Activated CD8-positive, alpha-beta T cell treated with anti-CD3 and anti-CD28 coated beads for 36 hours (primary cell): ENCODE measurements around the gene CTNNA3. TPM values are rescaled to one million over a fixed set of nuclear protein-coding genes. Genes with fewer than 3 reads are reported as not detected.

Experiments
- ATAC-seq: fragments of 200-7000 bp; cut with Tn5 transposase; one replicate; pipeline ENCODE4 v1.10.0; 2021; ENCODE audit warnings: mild to moderate bottlenecking, moderate library complexity
- CTCF ChIA-PET: fragments of 350-600 bp; sonication (Branson Sonifier 250); formaldehyde crosslinking; loops from one replicate; lab custom pipeline; 2021; ENCODE audit warnings: antibody characterized with exemption; lab: Charles Lee
- POLR2A ChIA-PET: fragments of 350-600 bp; sonication (Branson Sonifier 250); formaldehyde crosslinking; loops from one replicate; lab custom pipeline; 2021; ENCODE audit warnings: antibody characterized with exemption; lab: Charles Lee
- DNase-seq: peaks from one replicate; pipeline ENCODE4 v3.0.0-alpha.2; 2020
- H3K27ac Mint-ChIP-seq: one replicate; pipeline ENCODE4 v1.8.0; 2021; ENCODE audit warnings: mild to moderate bottlenecking, mixed read lengths
- H3K27me3 Mint-ChIP-seq: one replicate; pipeline ENCODE4 v1.8.0; 2021; ENCODE audit warnings: mixed read lengths
- H3K36me3 Mint-ChIP-seq: one replicate; pipeline ENCODE4 v1.8.0; 2021; ENCODE audit warnings: low read depth, mixed read lengths
- H3K4me1 Mint-ChIP-seq: one replicate; pipeline ENCODE4 v1.8.0; 2021; ENCODE audit warnings: low read depth, mixed read lengths
- H3K4me3 Mint-ChIP-seq: one replicate; pipeline ENCODE4 v1.8.0; 2021; ENCODE audit warnings: mild to moderate bottlenecking, moderate library complexity, mixed read lengths
- H3K9me3 Mint-ChIP-seq: one replicate; pipeline ENCODE4 v1.8.0; 2021; ENCODE audit warnings: mixed read lengths
- intact Hi-C: fragments of 100-400 bp; cut with micrococcal nuclease; formaldehyde crosslinking; loops from one replicate; pipeline ENCODE4 v1.10.0; 2022
- total RNA-seq, 2 experiments: library from RNA; stranded (reverse); gene quantifications; one replicate each; pipeline ENCODE4 v1.2.3, GENCODE V29; 2021
- TF ChIP-seq, protein P1 (sequence below): fragments of 200-600 bp; IDR thresholded peaks from one replicate; pipeline ENCODE4 v1.8.0; 2022; ENCODE audit warnings: antibody characterized with exemption, mild to moderate bottlenecking

The CTNNA3 gene
- total RNA-seq, 2 experiments from 2014 or later, result not detected

DNA sequence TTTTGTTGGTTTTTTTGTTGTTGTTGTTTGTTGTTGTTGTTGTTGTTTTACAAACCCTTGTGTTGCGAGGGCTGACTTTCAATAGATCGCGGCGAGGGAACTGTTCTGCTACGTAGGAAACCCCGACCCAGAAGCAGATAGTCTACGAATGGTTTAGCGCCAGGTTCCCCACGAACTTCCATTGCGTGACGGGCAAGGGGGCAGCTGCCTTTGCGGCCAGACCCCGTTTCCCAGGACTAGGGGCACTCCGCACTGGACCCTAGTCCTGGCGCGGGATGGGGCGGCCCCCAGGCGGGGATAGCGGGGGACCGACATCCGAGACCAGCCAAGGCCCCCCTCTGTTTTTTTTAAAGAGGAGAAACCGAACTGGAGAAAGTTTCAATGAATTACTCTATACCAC, 650.6 kb downstream of the CTNNA3 start:
- H3K4me3 Mint-ChIP-seq, result no peak overlapping the region
- POLR2A ChIA-PET, result no interaction called here
- ATAC-seq (no peak), DNase-seq (no peak)
- intact Hi-C loops, result no loop called here
- H3K9me3 Mint-ChIP-seq, result peaks cover 2% of the 10 kb centered on the region
- no peaks in the 10 kb centered on the region for H3K36me3 Mint-ChIP-seq
- no peaks in the 10 kb centered on the region for H3K4me1 Mint-ChIP-seq
- CTCF ChIA-PET, result no interaction called here
- TF ChIP-seq, protein P1, sequence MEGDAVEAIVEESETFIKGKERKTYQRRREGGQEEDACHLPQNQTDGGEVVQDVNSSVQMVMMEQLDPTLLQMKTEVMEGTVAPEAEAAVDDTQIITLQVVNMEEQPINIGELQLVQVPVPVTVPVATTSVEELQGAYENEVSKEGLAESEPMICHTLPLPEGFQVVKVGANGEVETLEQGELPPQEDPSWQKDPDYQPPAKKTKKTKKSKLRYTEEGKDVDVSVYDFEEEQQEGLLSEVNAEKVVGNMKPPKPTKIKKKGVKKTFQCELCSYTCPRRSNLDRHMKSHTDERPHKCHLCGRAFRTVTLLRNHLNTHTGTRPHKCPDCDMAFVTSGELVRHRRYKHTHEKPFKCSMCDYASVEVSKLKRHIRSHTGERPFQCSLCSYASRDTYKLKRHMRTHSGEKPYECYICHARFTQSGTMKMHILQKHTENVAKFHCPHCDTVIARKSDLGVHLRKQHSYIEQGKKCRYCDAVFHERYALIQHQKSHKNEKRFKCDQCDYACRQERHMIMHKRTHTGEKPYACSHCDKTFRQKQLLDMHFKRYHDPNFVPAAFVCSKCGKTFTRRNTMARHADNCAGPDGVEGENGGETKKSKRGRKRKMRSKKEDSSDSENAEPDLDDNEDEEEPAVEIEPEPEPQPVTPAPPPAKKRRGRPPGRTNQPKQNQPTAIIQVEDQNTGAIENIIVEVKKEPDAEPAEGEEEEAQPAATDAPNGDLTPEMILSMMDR, result no peak
- no peak overlapping the region for H3K27ac Mint-ChIP-seq
- no peaks in the 10 kb centered on the region for H3K27me3 Mint-ChIP-seq

DNA sequence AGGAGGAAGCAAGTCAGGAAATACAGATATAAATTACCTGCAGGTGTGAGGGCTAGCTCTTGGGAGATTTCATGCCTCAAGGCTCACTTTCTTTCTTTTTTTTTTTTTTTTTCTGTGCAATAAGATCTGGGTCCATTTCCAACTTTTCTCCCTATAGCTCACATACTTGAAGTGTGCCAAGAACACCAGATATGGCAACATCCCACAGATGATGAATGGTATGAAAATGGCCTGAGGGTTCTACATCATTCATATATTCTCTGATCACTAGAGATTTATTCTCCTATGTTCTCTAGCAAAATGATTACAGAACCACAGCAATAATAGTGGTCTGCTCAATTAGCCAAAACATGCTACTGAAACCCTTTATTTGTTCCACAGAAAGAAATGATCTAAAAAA, 653.0 kb downstream of the CTNNA3 start:
- Mint-ChIP-seq H3K4me3 (no peak overlapping the region), H3K4me1 (no peaks in the 10 kb centered on the region), H3K27me3 (no peaks in the 10 kb centered on the region), H3K9me3 (peaks cover 2% of the 10 kb centered on the region), H3K27ac (no peak overlapping the region), H3K36me3 (no peaks in the 10 kb centered on the region)
- ChIA-PET POLR2A (no interaction called here), CTCF (no interaction called here)
- ATAC-seq, result no peak
- no peak for DNase-seq
- intact Hi-C loops, result no loop called here
- TF ChIP-seq, protein P1, result no peak

DNA sequence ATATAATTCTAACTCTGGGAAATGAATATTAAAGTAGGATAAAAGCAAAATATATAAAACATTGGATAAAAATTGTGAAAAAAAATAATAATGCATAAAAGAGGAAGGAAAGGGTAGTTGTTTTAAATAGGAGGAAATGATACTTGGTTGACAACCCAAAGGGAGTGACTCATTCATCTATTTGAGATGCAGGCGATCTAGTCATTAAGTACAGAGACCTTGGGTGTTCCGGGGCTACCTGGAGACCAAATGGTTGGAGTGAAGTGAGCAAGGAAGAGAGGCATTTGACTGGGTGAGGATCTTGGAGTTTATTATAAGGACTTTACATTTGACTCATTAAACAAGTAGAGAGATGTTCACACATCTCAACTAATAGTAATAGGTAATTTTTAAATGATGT, 659.2 kb downstream of the CTNNA3 start:
- POLR2A ChIA-PET, result no interaction called here

DNA sequence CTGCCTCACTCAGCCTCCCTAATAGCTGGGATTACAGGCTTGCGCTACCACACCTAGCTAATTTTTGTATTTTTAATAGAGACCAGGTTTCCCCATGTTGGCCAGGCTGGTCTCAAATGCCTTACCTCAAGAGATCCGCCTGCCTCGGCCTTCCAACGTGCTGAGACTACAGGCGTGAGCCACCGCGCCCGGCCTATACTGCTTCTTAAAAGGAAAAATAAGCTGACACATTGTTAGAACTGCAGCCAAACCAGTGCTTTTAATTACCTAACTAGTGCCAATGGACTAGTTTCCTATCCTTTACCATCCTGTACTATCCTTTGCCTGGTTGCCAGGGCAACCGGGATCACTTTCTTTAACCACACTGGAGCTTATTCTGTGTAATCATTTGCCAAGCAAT, 662.1 kb downstream of the CTNNA3 start:
- Mint-ChIP-seq H3K4me3 (no peak overlapping the region), H3K27me3 (no peaks in the 10 kb centered on the region), H3K4me1 (no peaks in the 10 kb centered on the region), H3K36me3 (no peaks in the 10 kb centered on the region), H3K27ac (no peak overlapping the region), H3K9me3 (no peaks in the 10 kb centered on the region)
- ChIA-PET CTCF (no interaction called here), POLR2A (no interaction called here)
- DNase-seq, result no peak
- intact Hi-C loops, result no loop called here
- TF ChIP-seq, protein P1, result no peak
- no peak for ATAC-seq

More for the DNA sequence above, 659.2 kb downstream of the CTNNA3 start:
- CTCF ChIA-PET, result no interaction called here
- Mint-ChIP-seq H3K4me3 (no peak overlapping the region), H3K27me3 (no peaks in the 10 kb centered on the region), H3K9me3 (no peaks in the 10 kb centered on the region), H3K4me1 (no peaks in the 10 kb centered on the region), H3K36me3 (no peaks in the 10 kb centered on the region), H3K27ac (no peak overlapping the region)
- intact Hi-C loops, result no loop called here
- ATAC-seq (no peak), DNase-seq (no peak)
- TF ChIP-seq, protein P1, result no peak

DNA sequence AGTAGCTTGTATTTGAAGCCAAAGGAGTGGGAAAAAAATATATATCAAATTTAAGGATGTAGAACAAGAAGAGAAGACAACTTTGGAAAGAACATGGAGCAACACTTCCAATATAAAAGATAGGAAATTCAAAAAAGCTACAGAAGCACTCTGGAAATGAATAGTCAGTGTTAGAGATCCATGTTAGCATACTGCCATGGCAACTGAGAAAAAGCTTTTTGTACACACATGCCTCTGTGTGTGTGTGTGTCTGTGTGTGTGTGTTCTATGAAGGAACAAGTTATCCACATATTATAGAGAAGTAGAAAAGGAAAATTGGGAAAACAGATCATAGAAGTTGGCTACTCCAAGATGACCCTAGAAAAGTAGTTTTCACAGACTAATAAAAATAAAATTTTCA, 673.9 kb downstream of the CTNNA3 start:
- no peaks in the 10 kb centered on the region for H3K36me3 Mint-ChIP-seq
- no peak overlapping the region for H3K27ac Mint-ChIP-seq
- no peaks in the 10 kb centered on the region for H3K27me3 Mint-ChIP-seq

More for the DNA sequence above, 673.9 kb downstream of the CTNNA3 start:
- CTCF ChIA-PET, result no interaction called here
- TF ChIP-seq, protein P1, result no peak
- Mint-ChIP-seq H3K9me3 (peaks cover 1% of the 10 kb centered on the region), H3K4me1 (no peaks in the 10 kb centered on the region), H3K4me3 (no peak overlapping the region)
- ATAC-seq, result no peak
- intact Hi-C loops, result no loop called here
- POLR2A ChIA-PET, result no interaction called here
- DNase-seq, result no peak
